Right lobe of liver (tissue), 6 donors: ENCODE measurements around the gene ELOVL5. TPM values are rescaled to one million over a fixed set of nuclear protein-coding genes. Genes with fewer than 3 reads are reported as not detected.
A peak's percentile ranks its signal among the peaks of the same experiment; 100 is the strongest.

Experiments used
- ATAC-seq, 4 donors: fragments of 200-7000 bp; cut with Tn5 transposase; one replicate each; pipeline ENCODE4 v1.9.1; 2020; ENCODE audit warnings: mild to moderate bottlenecking in 4 of 4, moderate library complexity in 4 of 4
- DNase-seq, 3 donors: peaks; one replicate each; pipeline ENCODE4 v3.0.0-alpha.2; 2020
- H3K27ac ChIP-seq, 3 donors: fragments of 200-600 bp; one replicate each; pipeline ENCODE4 v1.8.0; 2022
- H3K27me3 ChIP-seq, 2 donors: fragments of 200-600 bp; one replicate each; pipeline ENCODE4 v1.8.0; 2022
- H3K36me3 ChIP-seq, 4 donors: fragments of 200-600 bp; sonication (generic) in 1 of 4; one replicate each; pipeline versions ENCODE4 v1.5.1 to v1.8.0; 2017 to 2022; ENCODE audit warnings: control low read depth in 1 of 4
- H3K4me1 ChIP-seq, 4 donors: fragments of 200-600 bp; sonication (generic) in 1 of 4; one replicate each; pipeline versions ENCODE4 v1.5.1 to v1.8.0; 2017 to 2022; ENCODE audit warnings: control low read depth in 1 of 4
- H3K4me3 ChIP-seq, 3 donors: fragments of 200-600 bp; one replicate each; pipeline ENCODE4 v1.8.0; 2022
- H3K9me3 ChIP-seq, 4 donors: fragments of 200-600 bp; sonication (generic) in 1 of 4; one replicate each; pipeline versions ENCODE4 v1.5.1 to v1.8.0; 2017 to 2022; ENCODE audit warnings: control low read depth in 1 of 4
- CTCF ChIP-seq, 4 donors: fragments of 200-600 bp in 3 of 4; fragments of 450-650 bp in 1 of 4; IDR thresholded peaks; one replicate each; pipeline versions ENCODE4 v1.5.1 to v1.8.0; 2016 to 2022; ENCODE audit warnings: antibody characterized with exemption in 4 of 4, mild to moderate bottlenecking in 2 of 4
- POLR2A ChIP-seq: fragments of 450-650 bp; IDR thresholded peaks from one replicate; pipeline ENCODE4 v1.6.1; 2017; ENCODE audit warnings: antibody characterized with exemption, mild to moderate bottlenecking
- WGBS: methylation state at CpG from one replicate; pipeline ENCODE4 v1.1.6; 2018; ENCODE audit warnings: low coverage, low lambda C conversion rate; ENCODE audit not compliant: insufficient coverage; ENCODE audit errors: missing lambda C conversion rate; 5-methylcytosine and 5-hydroxymethylcytosine counted together
- intact Hi-C, 2 donors: fragments of 100-400 bp; cut with DNase I; formaldehyde crosslinking; loops; one replicate each; pipeline versions ENCODE4 v1.11.2 to v1.14.1; 2022
- total RNA-seq, 6 experiments: library from RNA; depleted of rRNA in 2 of 6; stranded (reverse); fragments of >200 nt in 2 of 6; fragmentation: NEBNext Ultra II Directional in 3 of 6; extraction: Animal tissue kit (Norgen Biotek cat#: 25700) in 3 of 6; gene quantifications; one replicate each; pipeline versions ENCODE4 v1.1.0 to v1.2.4, GENCODE V29; 2016 to 2023
- donor health status: DM: no; HTN: yes; CAD: no.
- donor health status: DM: no; HTN: no; CAD: no.
- donor health status: DM: no; HTN: no; CAD: no.
- donor health status: DM: no; HTN: yes; CAD: no.
- donor health status: DM: no; HTN: yes; CAD: no.

Gene ELOVL5
- total RNA-seq, 6 experiments from 2014 or later = 48.5 to 117 (median 55.7) TPM

GRCh38 chr6:53377793-53378192 lies 29.0 kb upstream of the ELOVL5 start:
- no peak for TF ChIP-seq CTCF (IDR thresholded peaks at IDR 0.05)
- TF ChIP-seq POLR2A = no peak
- 50% methylated on average over 3 of the region's 3 CpGs for WGBS
- Histone ChIP-seq H3K27me3 (no peaks in the 10 kb centered on the region), H3K27ac (peak overlapping the region; percentile 61 to 75 (median 69)), H3K4me3 (no peak overlapping the region), H3K9me3 (no peaks in the 10 kb centered on the region), H3K36me3 (no peaks in the 10 kb centered on the region), H3K4me1 (peaks cover 0 to 35% (median 10%) of the 10 kb centered on the region in 4 donors)
- intact Hi-C loops = no loop called here
- ATAC-seq = peak in 3 of 4 donors; percentile 7 to 31 (median 14)
- DNase-seq = no peak

- H3K4me3 ChIP-seq = no peak overlapping the region
- no peak for DNase-seq
- peak overlapping the region; percentile 61 to 75 (median 69) for H3K27ac ChIP-seq
- peaks cover 0 to 35% (median 10%) of the 10 kb centered on the region in 4 donors for H3K4me1 ChIP-seq
- no peak for TF ChIP-seq CTCF (IDR thresholded peaks at IDR 0.05)
- TF ChIP-seq POLR2A = no peak
- 33% methylated on average over 1 of the region's 1 CpG for WGBS
- no peaks in the 10 kb centered on the region for H3K9me3 ChIP-seq
- ATAC-seq = peak; percentile 88 to 91 (median 90)
- H3K36me3 ChIP-seq = no peaks in the 10 kb centered on the region
- intact Hi-C loops = no loop called here
- no peaks in the 10 kb centered on the region for H3K27me3 ChIP-seq
Observed at GRCh38 chr6:53377289-53377688, 28.5 kb upstream of the ELOVL5 start.

- 24% methylated on average over 5 of the region's 5 CpGs for WGBS
- TF ChIP-seq POLR2A (no peak), CTCF (IDR thresholded peaks at IDR 0.05) (no peak)
- ATAC-seq = peak in 3 of 4 donors; percentile 30 to 54 (median 49)
Observed at GRCh38 chr6:53376661-53377226, 28.0 kb upstream of the ELOVL5 start.

GRCh38 chr6:53375847-53376246 lies 27.1 kb upstream of the ELOVL5 start:
- DNase-seq = no peak
- Histone ChIP-seq H3K9me3 (no peaks in the 10 kb centered on the region), H3K27me3 (no peaks in the 10 kb centered on the region), H3K4me3 (no peak overlapping the region), H3K27ac (peak overlapping the region in 1 of 3 donors; percentile 75), H3K36me3 (no peaks in the 10 kb centered on the region), H3K4me1 (peaks cover 0 to 35% (median 10%) of the 10 kb centered on the region in 4 donors)
- ATAC-seq = peak; percentile 73 to 76 (median 74)
- TF ChIP-seq CTCF (IDR thresholded peaks at IDR 0.05) (no peak), POLR2A (no peak)
- intact Hi-C loops = no loop called here

More at GRCh38 chr6:53376661-53377226, 28.0 kb upstream of the ELOVL5 start:
- peak overlapping the region in 2 of 3 donors; percentile 69 to 75 for H3K27ac ChIP-seq
- H3K4me3 ChIP-seq = no peak overlapping the region
- no peaks in the 10 kb centered on the region for H3K36me3 ChIP-seq
- no peak for DNase-seq
- H3K4me1 ChIP-seq = peaks cover 0 to 35% (median 10%) of the 10 kb centered on the region in 4 donors
- no peaks in the 10 kb centered on the region for H3K27me3 ChIP-seq
- H3K9me3 ChIP-seq = no peaks in the 10 kb centered on the region
- intact Hi-C loops = no loop called here
